ENCODE results near the gene NID2.

The NID2 gene

DNA sequence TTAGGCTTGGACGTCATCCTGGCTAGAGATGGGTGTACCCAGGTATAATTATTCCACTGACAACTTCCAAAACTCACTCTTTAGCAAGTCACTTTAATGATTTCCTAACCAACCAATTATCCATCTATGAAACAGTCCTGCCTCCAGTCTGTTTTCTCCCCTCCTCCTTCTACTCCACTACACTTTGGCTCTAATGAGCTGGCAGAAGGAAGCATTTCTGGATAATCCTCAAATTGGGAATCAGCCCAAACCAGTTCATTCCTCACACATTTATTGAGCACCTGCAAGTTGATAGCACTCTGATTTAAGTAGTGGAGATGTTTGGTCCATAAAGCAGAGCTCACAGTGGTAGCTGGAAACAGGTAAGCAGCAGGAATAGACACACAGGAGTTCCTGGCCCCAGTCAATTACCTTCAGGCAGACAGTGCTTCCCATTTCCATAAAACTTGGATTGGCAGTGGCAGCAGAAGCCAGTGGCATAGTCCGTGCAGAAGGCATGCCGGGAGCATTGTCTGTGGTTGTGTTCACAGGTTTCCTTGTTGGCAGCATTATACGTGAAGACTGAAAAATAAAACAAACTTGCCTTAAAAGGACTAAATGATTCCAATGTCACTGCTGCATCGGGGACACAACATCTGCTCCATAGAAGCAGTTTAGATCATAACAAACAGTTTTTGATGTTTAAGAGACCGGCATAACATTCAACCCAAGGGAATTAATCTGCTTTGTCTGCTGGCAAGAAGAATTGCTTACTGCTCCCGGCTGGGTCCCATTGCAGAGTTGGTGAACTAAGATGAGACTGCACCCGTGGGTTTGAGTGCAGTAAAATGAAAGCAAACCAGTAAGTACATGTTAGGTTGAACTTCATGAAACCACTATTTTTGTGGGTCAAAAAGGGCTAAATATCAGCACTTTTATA is 26.2 kb downstream of the NID2 start:
- Histone ChIP-seq H3K36me3 (ENCODE audit: control insufficient read depth, insufficient read depth, low read length, severe bottlenecking) (peaks cover 48% of the 10 kb centered on the region), H3K27me3 (replicated peaks; ENCODE audit: control insufficient read depth, insufficient read depth, low read length) (no peaks in the 10 kb centered on the region), H3K9ac (ENCODE audit: low read length) (peak overlapping the region; percentile 5), H3K4me1 (ENCODE audit: control insufficient read depth, insufficient read depth, low read length) (peaks cover 51% of the 10 kb centered on the region), H3K9me3 (ENCODE audit: control insufficient read depth, low read length) (no peaks in the 10 kb centered on the region), H3K4me3 (ENCODE audit: low read length) (peak overlapping the region; percentile 9)
- DNase-seq (ENCODE audit: low read depth), result no peak

DNA sequence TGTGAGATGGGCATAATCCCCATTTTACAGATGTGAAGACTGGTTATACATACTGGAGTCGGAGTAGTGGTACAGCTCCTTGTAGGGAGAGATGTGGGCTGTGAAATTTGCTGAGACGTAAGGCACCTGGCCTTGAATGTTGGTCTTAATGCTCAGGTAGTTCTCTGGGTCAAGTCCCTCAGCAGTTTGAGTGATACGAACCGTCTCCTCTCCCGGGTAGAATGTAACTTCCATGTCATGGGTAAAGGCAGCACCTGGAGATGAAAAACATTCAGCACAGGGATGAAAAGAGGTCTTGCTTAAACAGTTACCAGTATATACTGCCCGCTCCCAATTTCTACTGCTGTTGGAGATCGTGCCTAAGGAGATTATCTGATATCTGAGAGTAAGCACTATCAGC is 28.3 kb downstream of the NID2 start:
- H3K27me3 ChIP-seq (replicated peaks; ENCODE audit: control insufficient read depth, insufficient read depth, low read length), result no peaks in the 10 kb centered on the region
- no peaks in the 10 kb centered on the region for H3K9me3 ChIP-seq (ENCODE audit: control insufficient read depth, low read length)
- H3K36me3 ChIP-seq (ENCODE audit: control insufficient read depth, insufficient read depth, low read length, severe bottlenecking), result peaks cover 61% of the 10 kb centered on the region
- no peak for DNase-seq (ENCODE audit: low read depth)
- peaks cover 34% of the 10 kb centered on the region for H3K4me1 ChIP-seq (ENCODE audit: control insufficient read depth, insufficient read depth, low read length)
- no peak overlapping the region for H3K4me3 ChIP-seq (ENCODE audit: low read length)
- H3K9ac ChIP-seq (ENCODE audit: low read length), result no peak overlapping the region

DNA sequence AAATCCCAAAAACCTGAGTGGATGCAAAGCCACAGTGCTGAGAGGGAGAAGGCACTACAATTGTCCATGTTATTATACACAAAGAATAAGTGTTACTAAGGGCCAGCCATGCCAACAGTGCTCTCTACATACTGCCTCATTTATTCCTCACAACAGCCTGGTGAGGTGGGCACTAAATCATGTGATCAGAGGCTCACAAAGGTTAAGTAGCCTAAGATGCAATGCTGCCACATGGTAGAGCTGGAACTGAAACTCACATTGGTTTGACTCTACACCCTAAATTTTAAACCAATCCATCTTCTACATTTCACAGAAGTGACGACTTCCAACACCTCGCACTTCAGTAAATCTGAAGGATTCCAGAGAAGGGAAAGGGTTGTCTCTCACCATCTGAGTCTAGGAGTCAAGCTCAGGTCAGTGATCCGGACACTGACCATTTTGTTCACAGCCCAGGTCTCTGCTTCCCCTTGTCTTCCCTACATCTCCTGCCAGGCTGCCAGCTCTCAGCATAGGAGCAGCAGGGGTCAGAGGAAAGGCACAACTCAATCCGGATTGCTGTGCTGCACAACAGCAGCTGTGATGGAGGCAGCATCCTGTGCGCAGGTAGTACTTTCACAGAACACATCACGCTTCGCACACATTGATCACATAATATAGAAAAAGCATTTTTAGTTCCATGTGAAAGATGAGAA is 29.6 kb downstream of the NID2 start:
- no peak for DNase-seq (ENCODE audit: low read depth)
- H3K4me3 ChIP-seq (ENCODE audit: low read length), result no peak overlapping the region
- peaks cover 23% of the 10 kb centered on the region for H3K4me1 ChIP-seq (ENCODE audit: control insufficient read depth, insufficient read depth, low read length)
- no peaks in the 10 kb centered on the region for H3K9me3 ChIP-seq (ENCODE audit: control insufficient read depth, low read length)
- H3K27me3 ChIP-seq (replicated peaks; ENCODE audit: control insufficient read depth, insufficient read depth, low read length), result no peaks in the 10 kb centered on the region
- peaks cover 68% of the 10 kb centered on the region for H3K36me3 ChIP-seq (ENCODE audit: control insufficient read depth, insufficient read depth, low read length, severe bottlenecking)
- H3K9ac ChIP-seq (ENCODE audit: low read length), result no peak overlapping the region

DNA sequence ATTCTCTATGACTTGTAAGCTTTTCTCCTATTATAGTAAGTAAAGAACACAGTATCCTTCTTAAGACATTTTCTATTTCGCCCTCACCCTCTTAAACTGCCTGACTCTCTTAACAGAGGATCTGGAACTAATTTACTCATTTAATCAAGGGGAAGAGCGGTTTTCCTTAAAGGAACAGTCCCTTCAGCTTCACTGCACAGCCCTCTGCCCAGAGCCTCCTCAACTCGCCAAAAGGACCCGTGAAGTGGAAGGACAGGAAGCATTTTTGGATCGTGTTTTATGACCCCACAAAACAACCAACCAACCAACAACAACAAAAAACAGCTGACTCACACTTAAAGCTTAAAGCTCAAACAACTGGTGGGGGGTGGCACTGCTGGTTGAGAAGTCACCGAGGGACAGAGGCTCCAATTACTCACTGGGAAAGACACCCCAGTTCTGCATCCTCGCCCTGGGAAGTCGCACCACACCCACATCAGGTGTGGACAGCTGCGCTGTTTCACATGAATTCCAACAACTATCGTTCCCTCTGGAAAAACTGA is 35.7 kb downstream of the NID2 start:
- peak overlapping the region; percentile 85 for H3K9ac ChIP-seq (ENCODE audit: low read length)
- H3K27me3 ChIP-seq (replicated peaks; ENCODE audit: control insufficient read depth, insufficient read depth, low read length), result no peaks in the 10 kb centered on the region
- H3K4me3 ChIP-seq (ENCODE audit: low read length), result peak overlapping the region; percentile 60
- peaks cover 43% of the 10 kb centered on the region for H3K36me3 ChIP-seq (ENCODE audit: control insufficient read depth, insufficient read depth, low read length, severe bottlenecking)
- peak; percentile 80 for DNase-seq (ENCODE audit: low read depth)
- peaks cover 39% of the 10 kb centered on the region for H3K4me1 ChIP-seq (ENCODE audit: control insufficient read depth, insufficient read depth, low read length)
- H3K9me3 ChIP-seq (ENCODE audit: control insufficient read depth, low read length), result no peaks in the 10 kb centered on the region

DNA sequence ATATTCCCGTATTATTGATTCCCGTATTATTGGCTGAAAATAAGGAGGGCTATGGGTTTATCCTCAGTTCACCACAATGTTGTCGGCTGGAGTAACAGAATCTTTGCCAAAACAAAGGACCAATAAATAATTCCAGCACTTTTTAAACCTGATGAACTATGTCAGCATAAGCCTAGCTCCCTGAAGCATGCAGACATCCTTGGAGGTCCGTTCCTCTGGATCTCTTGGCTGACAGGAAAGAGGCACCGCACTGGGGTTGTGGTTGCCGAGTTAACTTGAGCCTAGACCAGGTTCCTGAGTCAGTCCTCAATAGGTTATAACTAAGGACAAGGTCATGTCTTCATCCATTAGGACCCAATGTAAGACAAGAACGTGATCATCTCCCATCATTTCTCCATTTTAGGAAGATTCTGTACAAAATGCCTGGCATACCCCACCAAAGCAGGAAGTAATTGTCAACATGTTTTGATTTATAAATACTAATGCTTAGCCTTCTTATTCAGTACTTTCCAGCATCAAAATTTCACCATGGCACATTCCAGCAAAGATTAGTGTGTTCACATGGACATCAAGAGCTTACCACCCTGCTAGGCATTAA is 36.6 kb downstream of the NID2 start:
- Histone ChIP-seq H3K4me1 (ENCODE audit: control insufficient read depth, insufficient read depth, low read length) (peaks cover 39% of the 10 kb centered on the region), H3K9ac (ENCODE audit: low read length) (peak overlapping the region; percentile 85), H3K9me3 (ENCODE audit: control insufficient read depth, low read length) (no peaks in the 10 kb centered on the region), H3K4me3 (ENCODE audit: low read length) (peak overlapping the region; percentile 60), H3K36me3 (ENCODE audit: control insufficient read depth, insufficient read depth, low read length, severe bottlenecking) (peaks cover 43% of the 10 kb centered on the region), H3K27me3 (replicated peaks; ENCODE audit: control insufficient read depth, insufficient read depth, low read length) (no peaks in the 10 kb centered on the region)
- peak; percentile 42 for DNase-seq (ENCODE audit: low read depth)

DNA sequence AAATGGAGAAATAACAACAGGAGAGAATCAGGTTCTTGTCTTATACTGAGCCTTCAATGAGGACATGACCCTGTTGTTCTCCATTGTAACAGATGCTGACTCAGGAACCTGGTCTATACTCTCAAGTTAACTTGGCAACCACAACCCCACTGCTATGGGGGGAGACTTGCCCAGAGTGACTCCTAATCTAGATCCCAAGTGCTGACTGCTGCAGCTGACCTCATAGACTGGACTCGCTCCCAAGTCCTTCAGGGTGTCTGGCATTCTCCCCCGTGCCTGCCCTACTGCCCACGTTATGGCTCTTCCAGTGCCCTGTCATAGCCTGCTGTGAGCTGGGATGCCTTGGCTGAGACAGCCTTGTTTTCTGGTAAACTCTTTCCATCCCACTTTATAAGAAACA is 37.1 kb downstream of the NID2 start:
- DNase-seq (ENCODE audit: low read depth), result peak; percentile 56
- Histone ChIP-seq H3K4me1 (ENCODE audit: control insufficient read depth, insufficient read depth, low read length) (peaks cover 39% of the 10 kb centered on the region), H3K27me3 (replicated peaks; ENCODE audit: control insufficient read depth, insufficient read depth, low read length) (no peaks in the 10 kb centered on the region)

DNA sequence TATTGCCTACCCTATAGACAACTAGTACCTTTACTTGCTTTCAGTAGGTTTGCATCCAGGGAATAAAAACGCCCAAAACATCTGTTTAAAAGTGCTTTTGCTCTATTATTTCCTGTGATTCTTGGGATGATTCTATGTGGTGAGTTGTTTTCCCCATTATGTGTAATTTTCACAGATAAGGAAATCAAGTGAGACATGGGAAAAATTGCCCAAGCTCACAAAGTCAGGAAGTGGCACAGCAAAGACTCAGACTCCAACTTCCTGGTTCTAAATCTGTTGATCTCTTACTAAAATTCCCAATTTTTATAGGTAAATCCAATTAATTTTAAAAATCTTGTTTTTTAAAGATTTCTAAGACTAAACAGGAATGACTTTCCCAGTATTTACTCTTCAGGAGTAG is 39.0 kb downstream of the NID2 start:
- Histone ChIP-seq H3K36me3 (ENCODE audit: control insufficient read depth, insufficient read depth, low read length, severe bottlenecking) (peaks cover 41% of the 10 kb centered on the region), H3K4me3 (ENCODE audit: low read length) (no peak overlapping the region), H3K4me1 (ENCODE audit: control insufficient read depth, insufficient read depth, low read length) (peaks cover 55% of the 10 kb centered on the region), H3K9ac (ENCODE audit: low read length) (no peak overlapping the region), H3K27me3 (replicated peaks; ENCODE audit: control insufficient read depth, insufficient read depth, low read length) (no peaks in the 10 kb centered on the region), H3K9me3 (ENCODE audit: control insufficient read depth, low read length) (no peaks in the 10 kb centered on the region)
- no peak for DNase-seq (ENCODE audit: low read depth)

More for the DNA sequence above, 37.1 kb downstream of the NID2 start:
- Histone ChIP-seq H3K4me3 (ENCODE audit: low read length) (peak overlapping the region; percentile 60), H3K9ac (ENCODE audit: low read length) (peak overlapping the region; percentile 85), H3K36me3 (ENCODE audit: control insufficient read depth, insufficient read depth, low read length, severe bottlenecking) (peaks cover 43% of the 10 kb centered on the region), H3K9me3 (ENCODE audit: control insufficient read depth, low read length) (no peaks in the 10 kb centered on the region)

DNA sequence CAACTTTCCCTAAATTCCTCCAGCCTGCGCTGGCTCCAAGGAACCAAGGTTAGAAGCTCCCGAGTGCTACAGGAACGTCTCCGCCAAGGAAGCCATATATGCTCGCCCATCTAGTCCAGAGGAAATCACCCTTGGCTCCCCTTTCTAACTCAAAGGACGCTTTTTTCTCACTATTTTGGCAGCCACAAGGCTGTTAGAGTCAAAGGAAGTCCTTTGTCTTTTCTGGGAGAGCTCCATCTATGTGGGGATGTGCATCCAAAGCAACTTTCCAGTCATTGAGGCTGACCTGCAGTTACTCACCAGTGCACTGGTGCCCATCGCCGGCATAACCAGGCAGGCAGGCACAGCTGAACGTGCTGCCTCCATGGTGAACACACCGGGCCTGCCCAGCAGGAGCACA is 42.0 kb downstream of the NID2 start:
- no peak overlapping the region for H3K4me3 ChIP-seq (ENCODE audit: low read length)
- no peak overlapping the region for H3K9ac ChIP-seq (ENCODE audit: low read length)
- H3K4me1 ChIP-seq (ENCODE audit: control insufficient read depth, insufficient read depth, low read length), result peaks cover 60% of the 10 kb centered on the region
- H3K36me3 ChIP-seq (ENCODE audit: control insufficient read depth, insufficient read depth, low read length, severe bottlenecking), result peaks cover 40% of the 10 kb centered on the region
- no peaks in the 10 kb centered on the region for H3K9me3 ChIP-seq (ENCODE audit: control insufficient read depth, low read length)
- DNase-seq (ENCODE audit: low read depth), result no peak
- no peaks in the 10 kb centered on the region for H3K27me3 ChIP-seq (replicated peaks; ENCODE audit: control insufficient read depth, insufficient read depth, low read length)

DNA sequence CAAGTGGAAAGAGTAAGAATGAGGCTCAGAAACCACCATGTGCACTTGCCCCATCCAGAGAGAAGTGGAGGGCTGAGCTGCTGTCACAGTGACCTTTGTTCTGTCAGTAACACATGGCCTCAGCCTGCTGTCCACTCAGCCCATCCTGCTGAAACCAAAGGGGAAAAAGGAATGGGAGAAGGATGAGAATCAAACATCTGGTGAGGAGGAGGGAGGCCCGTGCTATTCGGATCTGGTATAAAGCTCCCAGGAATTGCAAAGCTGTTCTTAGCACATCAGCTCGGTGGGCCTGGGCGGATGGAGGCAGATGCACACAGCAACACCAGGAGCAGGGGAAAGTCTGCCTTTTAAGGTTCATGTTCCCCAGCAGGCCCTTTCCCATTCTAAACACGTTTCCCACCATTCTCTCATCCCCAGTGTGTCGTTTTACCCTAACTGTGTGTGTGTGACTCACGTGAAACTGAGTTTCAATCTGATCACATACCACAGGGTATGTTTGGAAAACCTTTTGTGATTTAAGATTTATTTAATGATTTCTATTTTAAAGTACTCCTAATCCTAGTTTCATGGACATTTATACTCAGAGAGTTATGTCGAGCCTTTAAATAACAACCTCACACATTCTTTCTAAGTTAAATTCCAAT is 42.7 kb downstream of the NID2 start:
- Histone ChIP-seq H3K9me3 (ENCODE audit: control insufficient read depth, low read length) (no peaks in the 10 kb centered on the region), H3K36me3 (ENCODE audit: control insufficient read depth, insufficient read depth, low read length, severe bottlenecking) (peaks cover 40% of the 10 kb centered on the region), H3K27me3 (replicated peaks; ENCODE audit: control insufficient read depth, insufficient read depth, low read length) (no peaks in the 10 kb centered on the region), H3K4me1 (ENCODE audit: control insufficient read depth, insufficient read depth, low read length) (peaks cover 53% of the 10 kb centered on the region), H3K9ac (ENCODE audit: low read length) (peak overlapping the region; percentile 20), H3K4me3 (ENCODE audit: low read length) (no peak overlapping the region)
- DNase-seq (ENCODE audit: low read depth), result no peak

DNA sequence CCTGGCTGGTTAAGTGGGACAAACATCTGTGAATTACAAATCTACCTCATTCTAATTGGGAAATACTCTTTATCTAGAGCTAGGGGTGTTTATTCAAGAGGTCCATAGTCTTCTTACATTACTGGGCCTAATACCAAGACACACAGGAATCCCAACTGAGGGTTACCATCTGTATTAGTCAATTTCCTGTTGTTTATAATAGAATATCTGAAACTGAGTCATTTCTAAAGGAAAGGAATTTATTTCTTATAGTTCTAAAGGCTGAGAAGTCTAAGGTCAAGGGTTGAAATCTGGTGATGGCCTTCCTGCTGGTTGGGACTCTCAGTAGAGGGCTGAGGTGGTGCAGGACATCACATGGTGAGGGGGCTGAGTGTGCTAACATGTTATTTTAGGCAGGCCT is 43.5 kb downstream of the NID2 start:
- no peak overlapping the region for H3K4me3 ChIP-seq (ENCODE audit: low read length)
- DNase-seq (ENCODE audit: low read depth), result peak; percentile 64
- H3K9ac ChIP-seq (ENCODE audit: low read length), result peak overlapping the region; percentile 20
- H3K9me3 ChIP-seq (ENCODE audit: control insufficient read depth, low read length), result no peaks in the 10 kb centered on the region
- H3K27me3 ChIP-seq (replicated peaks; ENCODE audit: control insufficient read depth, insufficient read depth, low read length), result no peaks in the 10 kb centered on the region
- H3K36me3 ChIP-seq (ENCODE audit: control insufficient read depth, insufficient read depth, low read length, severe bottlenecking), result peaks cover 43% of the 10 kb centered on the region
- H3K4me1 ChIP-seq (ENCODE audit: control insufficient read depth, insufficient read depth, low read length), result peaks cover 49% of the 10 kb centered on the region

Measured in adipocyte (in vitro differentiated cells).